HEK293T (cell line): Measurements from ENCODE around the gene LRRC7.

Experiments
- FOXA1 ChIP-seq: fragments of 450-650 bp; IDR thresholded peaks from 2 replicates; pipeline ENCODE4 v1.6.1; 2016; ENCODE audit warnings: mild to moderate bottlenecking
- FOXK2 ChIP-seq: fragments of 450-650 bp; IDR thresholded peaks from 2 replicates; pipeline ENCODE4 v1.6.1; 2016; ENCODE audit warnings: mild to moderate bottlenecking
- TF ChIP-seq, protein P1 (sequence below): fragments of 450-650 bp; IDR thresholded peaks from 2 replicates; pipeline ENCODE4 v1.6.1; 2016

- TF ChIP-seq, protein P1, sequence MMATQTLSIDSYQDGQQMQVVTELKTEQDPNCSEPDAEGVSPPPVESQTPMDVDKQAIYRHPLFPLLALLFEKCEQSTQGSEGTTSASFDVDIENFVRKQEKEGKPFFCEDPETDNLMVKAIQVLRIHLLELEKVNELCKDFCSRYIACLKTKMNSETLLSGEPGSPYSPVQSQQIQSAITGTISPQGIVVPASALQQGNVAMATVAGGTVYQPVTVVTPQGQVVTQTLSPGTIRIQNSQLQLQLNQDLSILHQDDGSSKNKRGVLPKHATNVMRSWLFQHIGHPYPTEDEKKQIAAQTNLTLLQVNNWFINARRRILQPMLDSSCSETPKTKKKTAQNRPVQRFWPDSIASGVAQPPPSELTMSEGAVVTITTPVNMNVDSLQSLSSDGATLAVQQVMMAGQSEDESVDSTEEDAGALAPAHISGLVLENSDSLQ, result no peak
- TF ChIP-seq FOXK2 (no peak), FOXA1 (no peak)
Observed at GRCh38 chr1:69693921-69694675, 126.4 kb downstream of the LRRC7 start.
